ENCODE measurements around the gene ABCB10.

DNA sequence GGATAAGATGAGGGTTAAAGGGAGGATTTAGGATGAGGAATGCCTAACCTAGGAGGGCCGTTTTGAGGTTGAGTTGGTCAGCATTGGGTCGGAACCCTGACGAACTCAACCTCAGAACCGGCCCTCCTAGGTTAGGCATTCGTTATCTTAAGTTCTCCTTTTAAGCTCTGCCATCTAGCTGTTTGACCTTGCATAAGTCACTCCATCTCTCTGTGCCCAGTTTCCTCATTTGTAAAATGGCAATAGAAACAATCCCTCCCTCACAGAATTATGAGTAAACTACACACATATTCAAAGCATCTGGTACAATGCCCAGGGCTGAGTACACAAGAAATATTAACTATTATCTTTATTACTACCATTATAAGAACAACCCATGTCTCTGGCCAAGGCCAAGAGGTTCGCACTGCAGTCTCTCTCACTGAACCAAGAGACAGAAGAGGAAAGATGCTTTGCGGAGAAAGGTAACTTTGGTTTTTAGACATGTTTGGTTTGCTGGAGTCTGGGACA lies 4.8 kb downstream of the ABCB10 start:
- no peak for TF ChIP-seq EZH2 (IDR thresholded peaks at IDR 0.05; ENCODE audit: insufficient read depth, poor library complexity, severe bottlenecking)
- no peak for TF ChIP-seq EZH2phosphoT487 (IDR thresholded peaks at IDR 0.05; ENCODE audit: insufficient read depth, low read depth)
